HepG2 (cell line): Measurements from ENCODE around the gene OSBPL9. TPM values are rescaled to one million over a fixed set of nuclear protein-coding genes. Genes with fewer than 3 reads are reported as not detected.

Experiments used
- ATAC-seq: fragments of 200-7000 bp; cut with Tn5 transposase; 3 replicates; pipeline ENCODE4 v1.9.1; 2020; ENCODE audit warnings: mild to moderate bottlenecking, moderate library complexity
- BruUV-seq: library from RNA; stranded (reverse); fragments of 400-500 nt; replicated peaks from 2 replicates; lab custom pipeline; 2021; lab: Mats Ljungman, UMichigan
- CTCF ChIA-PET: fragments of 300-600 bp; formaldehyde crosslinking; extraction: SDS; loops from one replicate; lab custom pipeline; 2021; ENCODE audit warnings: low total read pairs, inconsistent platforms, low intra/inter-chr PET ratio; lab: Yijun Ruan, JAX
- POLR2A ChIA-PET: fragments of 350-600 bp; sonication (Branson Sonifier 250); formaldehyde crosslinking; loops from one replicate; lab custom pipeline; 2020; ENCODE audit warnings: antibody characterized with exemption, inconsistent platforms; lab: Yijun Ruan, JAX
- DNase-seq: peaks from one replicate; pipeline ENCODE4 v3.0.0-alpha.2; 2015; ENCODE audit warnings: low spot score
- FAIRE-seq: peaks from 3 replicates; lab custom pipeline; 2011; peaks lifted over from hg19 to GRCh38; lab: Jason Lieb, UNC
- H2AFZ ChIP-seq: one replicate; pipeline ENCODE4 v1.6.1; 2011; ENCODE audit warnings: low read length, inconsistent platforms
- H3K27ac ChIP-seq: fragments of 300-600 bp; 3 replicates; pipeline ENCODE4 v1.8.0; 2011; ENCODE audit warnings: mixed run types, mild to moderate bottlenecking, mixed read lengths, low read length, inconsistent platforms; ENCODE audit not compliant: insufficient read depth; ENCODE audit errors: extremely low read length
- H3K27me3 ChIP-seq, 2 experiments: fragments of 200-600 bp in 1 of 2; 2 replicates in 1 of 2; 3 replicates in 1 of 2; pipeline versions ENCODE4 v1.6.0 to v1.8.0; 2011; ENCODE audit warnings: low read length in 2 of 2, mild to moderate bottlenecking in 2 of 2, moderate library complexity in 2 of 2, inconsistent platforms in 1 of 2; ENCODE audit not compliant: insufficient read depth in 2 of 2, control insufficient read depth in 1 of 2
- H3K36me3 ChIP-seq, 2 experiments: fragments of 200-600 bp in 1 of 2; replicated peaks in 1 of 2; 2 replicates in 1 of 2; 3 replicates in 1 of 2; pipeline versions ENCODE4 v1.5.1 to v1.8.0; 2011; ENCODE audit warnings: low read length in 2 of 2, inconsistent platforms in 1 of 2; ENCODE audit not compliant: insufficient read depth in 2 of 2, control insufficient read depth in 1 of 2
- H3K4me1 ChIP-seq: 2 replicates; pipeline ENCODE4 v1.5.1; 2012; ENCODE audit warnings: low read length, inconsistent platforms; ENCODE audit not compliant: insufficient read depth
- H3K4me2 ChIP-seq: 2 replicates; pipeline ENCODE4 v1.6.0; 2011; ENCODE audit warnings: low read depth, low read length, inconsistent platforms
- H3K4me3 ChIP-seq, 3 experiments: fragments of 200-600 bp in 1 of 3; sonication (generic), shearing (Covaris generic) in 1 of 3; replicated peaks in 1 of 3; 2 replicates each; pipeline ENCODE4 v1.5.1; 2011 to 2016; ENCODE audit warnings: low read length in 3 of 3, inconsistent platforms in 2 of 3, low read depth in 2 of 3, mild to moderate bottlenecking in 2 of 3, control low read depth in 1 of 3, mixed read lengths in 1 of 3; ENCODE audit not compliant: insufficient read depth in 1 of 3
- H3K79me2 ChIP-seq: one replicate; pipeline ENCODE4 v1.6.1; 2011; ENCODE audit warnings: low read length, inconsistent platforms; ENCODE audit not compliant: insufficient read depth
- H3K9ac ChIP-seq: 2 replicates; pipeline ENCODE4 v1.6.0; 2011; ENCODE audit warnings: mild to moderate bottlenecking, low read depth, low read length, inconsistent platforms; ENCODE audit not compliant: insufficient read depth
- H3K9me3 ChIP-seq: 2 replicates; pipeline ENCODE4 v1.5.1; 2012; ENCODE audit warnings: mild to moderate bottlenecking, low read length
- H4K20me1 ChIP-seq: 2 replicates; pipeline ENCODE4 v1.6.0; 2011; ENCODE audit warnings: inconsistent platforms, mild to moderate bottlenecking, low read length, moderate library complexity; ENCODE audit not compliant: insufficient read depth
- CCDC6 ChIP-seq: sonication (generic); formaldehyde crosslinking; IDR thresholded peaks from 2 replicates; pipeline ENCODE4 v1.8.1; 2022; ENCODE audit warnings: mild to moderate bottlenecking, missing genetic modification reagents, moderate library complexity
- RAD51 ChIP-seq: fragments of 450-650 bp; IDR thresholded peaks from 2 replicates; pipeline ENCODE4 v1.6.1; 2016; ENCODE audit warnings: borderline replicate concordance
- RBM22 ChIP-seq: fragments of 200-400 bp; formaldehyde crosslinking; optimal IDR thresholded peaks from 2 replicates; pipeline ENCODE3; 2017; ENCODE audit warnings: mild to moderate bottlenecking, low read length, moderate library complexity
- ZKSCAN1 ChIP-seq: fragments of 150-350 bp; IDR thresholded peaks from 2 replicates; pipeline ENCODE4 v1.6.1; 2014; ENCODE audit warnings: low read length
- ZNF670 ChIP-seq: sonication (generic); formaldehyde crosslinking; IDR thresholded peaks from 2 replicates; pipeline ENCODE4 v1.8.0; 2022; ENCODE audit warnings: mild to moderate bottlenecking, missing genetic modification reagents, borderline replicate concordance
- WGBS: methylation state at CpG from one replicate; pipeline ENCODE4 v1.1.6; 2017; ENCODE audit warnings: low lambda C conversion rate; 5-methylcytosine and 5-hydroxymethylcytosine counted together
- in situ Hi-C: cut with HindIII; loops from 2 replicates; pipeline ENCODE4 v1.10.0; 2017; ENCODE audit warnings: low pct_unique_long_range_greater_than_20kb; ENCODE audit not compliant: extremely low pct_ligation_motif_present
- intact Hi-C: fragments of 100-400 bp; cut with micrococcal nuclease; formaldehyde crosslinking; loops from one replicate; pipeline ENCODE4 v1.10.0; 2022; ENCODE audit not compliant: unreplicated experiment
- polyA plus RNA-seq, 8 experiments: library from polyadenylated mRNA; depleted of rRNA in 3 of 8; stranded (reverse) in 7 of 8; unstranded in 1 of 8; fragments of >200 nt; fragmentation: Illumina TruSeq in 4 of 8; extraction: Trizol in 4 of 8; gene quantifications; 2 replicates each; pipeline versions ENCODE4 v1.2.1 to v1.2.3, GENCODE V29; 2011 to 2016; ENCODE audit warnings: low read depth in 4 of 8, missing spikeins in 1 of 8, mixed read lengths in 1 of 8; ENCODE audit not compliant: insufficient read depth in 1 of 8
- total RNA-seq, 5 experiments: library from RNA; depleted of rRNA; stranded (reverse); fragments of >200 nt; fragmentation: Illumina TruSeq; extraction: Trizol; gene quantifications; 2 replicates each; pipeline ENCODE4 v1.2.3, GENCODE V29; 2016; ENCODE audit warnings: low read depth in 1 of 5
- TF ChIP-seq, protein P1 (sequence below): sonication (generic); formaldehyde crosslinking; IDR thresholded peaks from 2 replicates; pipeline ENCODE4 v1.9.0; 2021; ENCODE audit warnings: missing genetic modification reagents, mild to moderate bottlenecking, borderline replicate concordance
- TF ChIP-seq, protein P2 (sequence below): sonication (generic); formaldehyde crosslinking; IDR thresholded peaks from 2 replicates; pipeline ENCODE4; 2020; ENCODE audit warnings: missing genetic modification reagents, mild to moderate bottlenecking, borderline replicate concordance
- TF ChIP-seq, protein P3 (sequence below): sonication (generic); formaldehyde crosslinking; IDR thresholded peaks from 2 replicates; pipeline ENCODE4 v1.4.0; 2020; ENCODE audit warnings: missing genetic modification reagents
- TF ChIP-seq, protein P4 (sequence below): sonication (generic); formaldehyde crosslinking; IDR thresholded peaks from 2 replicates; pipeline ENCODE4 v1.4.0; 2020; ENCODE audit warnings: mild to moderate bottlenecking, missing genetic modification reagents, borderline replicate concordance

Gene OSBPL9
- total and polyA plus RNA-seq, 2 of the 13 experiments (the other 11 are each of a cell fraction or from before 2014, with no cell fraction given) = 83.6 to 142 TPM

DNA sequence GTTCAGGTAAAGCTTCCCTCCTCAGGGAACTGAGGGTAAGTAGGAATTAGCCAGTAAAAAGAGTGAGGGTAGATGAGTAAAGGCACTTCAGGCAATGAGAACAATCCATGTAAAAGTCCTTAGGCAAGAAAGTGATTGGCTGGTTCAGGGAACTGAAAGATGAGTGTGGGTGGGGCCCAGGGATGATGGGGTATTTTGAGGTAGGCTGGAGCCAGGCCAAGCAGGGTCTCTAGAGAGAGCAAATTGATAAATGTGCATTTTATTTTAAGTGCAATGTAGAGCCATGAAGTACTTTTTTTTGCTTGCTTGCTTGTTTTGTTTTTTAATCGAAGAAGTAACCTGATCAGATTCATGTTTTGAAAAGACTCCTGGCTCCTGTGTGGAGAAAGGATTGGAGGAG lies 26.5 kb downstream of the OSBPL9 start:
- ChIA-PET POLR2A (no interaction called here), CTCF (no interaction called here)
- Histone ChIP-seq H3K4me2 (no peak overlapping the region), H3K9ac (no peak overlapping the region), H3K27ac (no peak overlapping the region), H3K9me3 (peaks cover 5% of the 10 kb centered on the region; the same call in 1 of the 2 replicates), H3K27me3 (no peaks in the 10 kb centered on the region), H3K4me3 (no peak overlapping the region), H3K4me1 (peaks cover 27% of the 10 kb centered on the region), H3K79me2 (peaks cover 16% of the 10 kb centered on the region), H4K20me1 (peaks cover 7% of the 10 kb centered on the region), H3K36me3 (no peaks in the 10 kb centered on the region), H2AFZ (no peak overlapping the region)
- 83% methylated on average over 1 of the region's 1 CpG for WGBS
- DNase-seq (no peak), FAIRE-seq (no peak), ATAC-seq (no peak)
- intact Hi-C loops (no loop called here), in situ Hi-C loops (no loop called here)
- BruUV-seq = no TSS peak
- TF ChIP-seq RBM22 (no peak), ZKSCAN1 (no peak), CCDC6 (CRISPR knock-in tag) (no peak), RAD51 (no peak), ZNF670 (CRISPR knock-in tag) (no peak)
- TF ChIP-seq, protein P1, sequence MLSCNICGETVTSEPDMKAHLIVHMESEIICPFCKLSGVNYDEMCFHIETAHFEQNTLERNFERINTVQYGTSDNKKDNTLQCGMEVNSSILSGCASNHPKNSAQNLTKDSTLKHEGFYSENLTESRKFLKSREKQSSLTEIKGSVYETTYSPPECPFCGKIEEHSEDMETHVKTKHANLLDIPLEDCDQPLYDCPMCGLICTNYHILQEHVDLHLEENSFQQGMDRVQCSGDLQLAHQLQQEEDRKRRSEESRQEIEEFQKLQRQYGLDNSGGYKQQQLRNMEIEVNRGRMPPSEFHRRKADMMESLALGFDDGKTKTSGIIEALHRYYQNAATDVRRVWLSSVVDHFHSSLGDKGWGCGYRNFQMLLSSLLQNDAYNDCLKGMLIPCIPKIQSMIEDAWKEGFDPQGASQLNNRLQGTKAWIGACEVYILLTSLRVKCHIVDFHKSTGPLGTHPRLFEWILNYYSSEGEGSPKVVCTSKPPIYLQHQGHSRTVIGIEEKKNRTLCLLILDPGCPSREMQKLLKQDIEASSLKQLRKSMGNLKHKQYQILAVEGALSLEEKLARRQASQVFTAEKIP (CRISPR knock-in tag) = no peak
- TF ChIP-seq, protein P2, sequence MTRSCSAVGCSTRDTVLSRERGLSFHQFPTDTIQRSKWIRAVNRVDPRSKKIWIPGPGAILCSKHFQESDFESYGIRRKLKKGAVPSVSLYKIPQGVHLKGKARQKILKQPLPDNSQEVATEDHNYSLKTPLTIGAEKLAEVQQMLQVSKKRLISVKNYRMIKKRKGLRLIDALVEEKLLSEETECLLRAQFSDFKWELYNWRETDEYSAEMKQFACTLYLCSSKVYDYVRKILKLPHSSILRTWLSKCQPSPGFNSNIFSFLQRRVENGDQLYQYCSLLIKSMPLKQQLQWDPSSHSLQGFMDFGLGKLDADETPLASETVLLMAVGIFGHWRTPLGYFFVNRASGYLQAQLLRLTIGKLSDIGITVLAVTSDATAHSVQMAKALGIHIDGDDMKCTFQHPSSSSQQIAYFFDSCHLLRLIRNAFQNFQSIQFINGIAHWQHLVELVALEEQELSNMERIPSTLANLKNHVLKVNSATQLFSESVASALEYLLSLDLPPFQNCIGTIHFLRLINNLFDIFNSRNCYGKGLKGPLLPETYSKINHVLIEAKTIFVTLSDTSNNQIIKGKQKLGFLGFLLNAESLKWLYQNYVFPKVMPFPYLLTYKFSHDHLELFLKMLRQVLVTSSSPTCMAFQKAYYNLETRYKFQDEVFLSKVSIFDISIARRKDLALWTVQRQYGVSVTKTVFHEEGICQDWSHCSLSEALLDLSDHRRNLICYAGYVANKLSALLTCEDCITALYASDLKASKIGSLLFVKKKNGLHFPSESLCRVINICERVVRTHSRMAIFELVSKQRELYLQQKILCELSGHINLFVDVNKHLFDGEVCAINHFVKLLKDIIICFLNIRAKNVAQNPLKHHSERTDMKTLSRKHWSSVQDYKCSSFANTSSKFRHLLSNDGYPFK (CRISPR knock-in tag) = no peak
- TF ChIP-seq, protein P3, sequence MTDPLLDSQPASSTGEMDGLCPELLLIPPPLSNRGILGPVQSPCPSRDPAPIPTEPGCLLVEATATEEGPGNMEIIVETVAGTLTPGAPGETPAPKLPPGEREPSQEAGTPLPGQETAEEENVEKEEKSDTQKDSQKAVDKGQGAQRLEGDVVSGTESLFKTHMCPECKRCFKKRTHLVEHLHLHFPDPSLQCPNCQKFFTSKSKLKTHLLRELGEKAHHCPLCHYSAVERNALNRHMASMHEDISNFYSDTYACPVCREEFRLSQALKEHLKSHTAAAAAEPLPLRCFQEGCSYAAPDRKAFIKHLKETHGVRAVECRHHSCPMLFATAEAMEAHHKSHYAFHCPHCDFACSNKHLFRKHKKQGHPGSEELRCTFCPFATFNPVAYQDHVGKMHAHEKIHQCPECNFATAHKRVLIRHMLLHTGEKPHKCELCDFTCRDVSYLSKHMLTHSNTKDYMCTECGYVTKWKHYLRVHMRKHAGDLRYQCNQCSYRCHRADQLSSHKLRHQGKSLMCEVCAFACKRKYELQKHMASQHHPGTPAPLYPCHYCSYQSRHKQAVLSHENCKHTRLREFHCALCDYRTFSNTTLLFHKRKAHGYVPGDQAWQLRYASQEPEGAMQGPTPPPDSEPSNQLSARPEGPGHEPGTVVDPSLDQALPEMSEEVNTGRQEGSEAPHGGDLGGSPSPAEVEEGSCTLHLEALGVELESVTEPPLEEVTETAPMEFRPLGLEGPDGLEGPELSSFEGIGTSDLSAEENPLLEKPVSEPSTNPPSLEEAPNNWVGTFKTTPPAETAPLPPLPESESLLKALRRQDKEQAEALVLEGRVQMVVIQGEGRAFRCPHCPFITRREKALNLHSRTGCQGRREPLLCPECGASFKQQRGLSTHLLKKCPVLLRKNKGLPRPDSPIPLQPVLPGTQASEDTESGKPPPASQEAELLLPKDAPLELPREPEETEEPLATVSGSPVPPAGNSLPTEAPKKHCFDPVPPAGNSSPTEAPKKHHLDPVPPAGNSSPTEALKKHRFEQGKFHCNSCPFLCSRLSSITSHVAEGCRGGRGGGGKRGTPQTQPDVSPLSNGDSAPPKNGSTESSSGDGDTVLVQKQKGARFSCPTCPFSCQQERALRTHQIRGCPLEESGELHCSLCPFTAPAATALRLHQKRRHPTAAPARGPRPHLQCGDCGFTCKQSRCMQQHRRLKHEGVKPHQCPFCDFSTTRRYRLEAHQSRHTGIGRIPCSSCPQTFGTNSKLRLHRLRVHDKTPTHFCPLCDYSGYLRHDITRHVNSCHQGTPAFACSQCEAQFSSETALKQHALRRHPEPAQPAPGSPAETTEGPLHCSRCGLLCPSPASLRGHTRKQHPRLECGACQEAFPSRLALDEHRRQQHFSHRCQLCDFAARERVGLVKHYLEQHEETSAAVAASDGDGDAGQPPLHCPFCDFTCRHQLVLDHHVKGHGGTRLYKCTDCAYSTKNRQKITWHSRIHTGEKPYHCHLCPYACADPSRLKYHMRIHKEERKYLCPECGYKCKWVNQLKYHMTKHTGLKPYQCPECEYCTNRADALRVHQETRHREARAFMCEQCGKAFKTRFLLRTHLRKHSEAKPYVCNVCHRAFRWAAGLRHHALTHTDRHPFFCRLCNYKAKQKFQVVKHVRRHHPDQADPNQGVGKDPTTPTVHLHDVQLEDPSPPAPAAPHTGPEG (CRISPR knock-in tag) = no peak
- TF ChIP-seq, protein P4, sequence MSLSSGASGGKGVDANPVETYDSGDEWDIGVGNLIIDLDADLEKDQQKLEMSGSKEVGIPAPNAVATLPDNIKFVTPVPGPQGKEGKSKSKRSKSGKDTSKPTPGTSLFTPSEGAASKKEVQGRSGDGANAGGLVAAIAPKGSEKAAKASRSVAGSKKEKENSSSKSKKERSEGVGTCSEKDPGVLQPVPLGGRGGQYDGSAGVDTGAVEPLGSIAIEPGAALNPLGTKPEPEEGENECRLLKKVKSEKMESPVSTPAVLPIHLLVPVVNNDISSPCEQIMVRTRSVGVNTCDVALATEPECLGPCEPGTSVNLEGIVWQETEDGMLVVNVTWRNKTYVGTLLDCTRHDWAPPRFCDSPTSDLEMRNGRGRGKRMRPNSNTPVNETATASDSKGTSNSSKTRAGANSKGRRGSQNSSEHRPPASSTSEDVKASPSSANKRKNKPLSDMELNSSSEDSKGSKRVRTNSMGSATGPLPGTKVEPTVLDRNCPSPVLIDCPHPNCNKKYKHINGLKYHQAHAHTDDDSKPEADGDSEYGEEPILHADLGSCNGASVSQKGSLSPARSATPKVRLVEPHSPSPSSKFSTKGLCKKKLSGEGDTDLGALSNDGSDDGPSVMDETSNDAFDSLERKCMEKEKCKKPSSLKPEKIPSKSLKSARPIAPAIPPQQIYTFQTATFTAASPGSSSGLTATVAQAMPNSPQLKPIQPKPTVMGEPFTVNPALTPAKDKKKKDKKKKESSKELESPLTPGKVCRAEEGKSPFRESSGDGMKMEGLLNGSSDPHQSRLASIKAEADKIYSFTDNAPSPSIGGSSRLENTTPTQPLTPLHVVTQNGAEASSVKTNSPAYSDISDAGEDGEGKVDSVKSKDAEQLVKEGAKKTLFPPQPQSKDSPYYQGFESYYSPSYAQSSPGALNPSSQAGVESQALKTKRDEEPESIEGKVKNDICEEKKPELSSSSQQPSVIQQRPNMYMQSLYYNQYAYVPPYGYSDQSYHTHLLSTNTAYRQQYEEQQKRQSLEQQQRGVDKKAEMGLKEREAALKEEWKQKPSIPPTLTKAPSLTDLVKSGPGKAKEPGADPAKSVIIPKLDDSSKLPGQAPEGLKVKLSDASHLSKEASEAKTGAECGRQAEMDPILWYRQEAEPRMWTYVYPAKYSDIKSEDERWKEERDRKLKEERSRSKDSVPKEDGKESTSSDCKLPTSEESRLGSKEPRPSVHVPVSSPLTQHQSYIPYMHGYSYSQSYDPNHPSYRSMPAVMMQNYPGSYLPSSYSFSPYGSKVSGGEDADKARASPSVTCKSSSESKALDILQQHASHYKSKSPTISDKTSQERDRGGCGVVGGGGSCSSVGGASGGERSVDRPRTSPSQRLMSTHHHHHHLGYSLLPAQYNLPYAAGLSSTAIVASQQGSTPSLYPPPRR (CRISPR knock-in tag) = no peak
